DMS 273 (cell line): ENCODE measurements around the gene HDLBP.
A peak's percentile ranks its signal among the peaks of the same experiment; 100 is the strongest.
"Not testable (repeated sequence)": the region's sequence is repeated elsewhere in the genome, so short reads cannot be mapped to it uniquely, and the experiment has no call there.

Experiments used
- DNase-seq: peaks from one replicate; lab custom pipeline; 2025; ENCODE audit not compliant: unreplicated experiment; lab: John Stamatoyannopoulos, UW

The HDLBP gene

DNA sequence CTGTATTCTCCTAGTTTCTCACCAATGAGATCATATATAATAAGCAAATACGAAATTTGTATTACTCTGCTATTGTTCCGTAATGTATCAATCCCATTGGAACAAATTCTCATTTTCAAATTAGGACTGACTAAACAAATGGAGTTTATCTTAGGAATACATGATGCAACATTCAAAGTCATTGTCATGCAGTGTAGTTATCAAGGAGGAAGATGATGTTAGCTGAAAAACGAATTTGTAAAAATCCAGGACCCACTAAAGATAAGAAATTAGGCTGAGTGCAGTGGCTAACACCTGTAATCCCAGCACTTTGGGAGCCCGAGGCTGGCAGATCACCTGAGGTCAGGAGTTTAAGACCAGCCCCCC lies 15.1 kb upstream of the HDLBP start:
- DNase-seq: no peak

- DNase-seq: no peak
Measured at GRCh38 chr2:241329669-241330615, 14.5 kb upstream of the HDLBP start.

GRCh38 chr2:241325257-241325656 lies 9.8 kb upstream of the HDLBP start:
- no peak for DNase-seq

- DNase-seq: no peak
Measured at GRCh38 chr2:241324775-241325174, 9.3 kb upstream of the HDLBP start.

DNA sequence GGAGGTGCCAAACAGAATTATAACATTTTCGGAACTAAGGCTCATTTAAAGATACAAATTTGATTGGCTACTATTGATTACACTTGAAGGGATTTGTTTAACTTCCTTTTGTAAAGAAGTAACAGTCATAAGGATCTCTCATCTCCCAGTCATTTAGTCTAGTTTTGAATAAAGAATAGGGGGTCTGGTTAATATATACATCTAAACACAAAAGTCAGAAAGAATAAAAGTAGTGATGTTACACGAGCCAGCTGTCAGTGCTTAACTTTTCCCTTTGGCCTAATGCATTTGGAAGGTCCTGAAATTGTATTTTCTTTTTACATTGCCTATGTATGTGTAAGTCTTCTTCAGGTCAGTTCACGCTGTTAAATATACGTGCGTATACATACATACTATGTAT lies 8.3 kb upstream of the HDLBP start:
- no peak for DNase-seq

DNA sequence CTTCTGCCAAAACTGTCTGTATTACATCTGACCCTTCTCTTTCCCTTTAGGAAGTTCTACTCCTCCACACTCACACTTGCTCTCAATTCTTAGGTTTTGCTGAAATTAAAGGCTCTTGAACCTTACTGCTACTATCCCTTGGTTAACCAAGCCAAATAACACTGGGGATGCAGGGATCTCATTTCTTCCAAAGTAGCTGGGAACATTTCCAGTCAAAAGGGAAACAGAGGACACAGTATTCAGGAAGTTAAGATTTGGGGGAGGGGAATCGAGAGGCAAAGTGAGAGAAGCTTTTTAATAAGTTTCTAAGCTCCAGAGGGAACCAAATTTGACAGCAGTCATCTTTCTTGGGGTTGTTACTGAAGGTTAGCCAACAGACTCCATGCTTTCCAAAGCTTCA lies 6.4 kb upstream of the HDLBP start:
- DNase-seq: no peak

DNA sequence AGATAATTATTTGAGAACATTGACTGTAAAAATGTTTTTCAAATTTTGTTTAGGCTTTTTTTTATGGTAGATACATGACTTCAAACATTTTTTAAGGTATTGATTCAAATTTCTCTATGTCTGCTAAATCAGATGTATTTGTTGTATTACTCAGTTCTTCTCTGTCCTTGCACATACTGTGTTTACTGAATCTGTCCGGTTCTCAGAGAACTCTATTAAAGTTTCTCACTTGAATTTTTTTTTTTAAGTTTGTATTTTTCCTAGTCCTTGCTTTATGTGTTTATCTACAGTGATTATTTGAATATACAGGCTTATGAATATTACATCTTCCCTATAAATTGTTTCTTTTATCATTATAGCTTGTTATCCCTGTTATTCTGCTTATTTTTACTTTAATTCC lies 5.6 kb upstream of the HDLBP start:
- DNase-seq: no peak

DNA sequence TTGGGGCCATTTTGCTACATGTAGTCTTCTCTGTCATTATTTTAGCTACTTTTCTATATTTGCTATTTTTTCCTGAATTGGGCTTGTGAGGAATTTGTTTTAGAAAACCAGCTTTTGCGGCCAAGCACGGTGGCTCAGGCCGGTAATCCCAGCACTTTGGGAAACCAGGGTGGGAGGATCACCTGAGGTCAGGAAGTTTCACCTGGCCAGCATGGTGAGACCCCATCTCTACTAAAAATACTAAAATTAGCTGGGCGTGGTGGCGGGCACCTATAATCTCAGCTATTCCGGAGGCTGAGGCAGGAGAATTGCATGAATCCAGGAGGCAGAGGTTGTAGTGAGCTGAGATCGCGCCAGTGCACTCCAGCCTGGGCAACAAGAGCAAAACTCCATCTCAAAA lies 4.9 kb upstream of the HDLBP start:
- no peak for DNase-seq

- DNase-seq: not testable (repeated sequence)
Measured at GRCh38 chr2:241318830-241319229, 3.4 kb upstream of the HDLBP start.

- no peak for DNase-seq
Measured at GRCh38 chr2:241317391-241317790, 1.9 kb upstream of the HDLBP start.

DNA sequence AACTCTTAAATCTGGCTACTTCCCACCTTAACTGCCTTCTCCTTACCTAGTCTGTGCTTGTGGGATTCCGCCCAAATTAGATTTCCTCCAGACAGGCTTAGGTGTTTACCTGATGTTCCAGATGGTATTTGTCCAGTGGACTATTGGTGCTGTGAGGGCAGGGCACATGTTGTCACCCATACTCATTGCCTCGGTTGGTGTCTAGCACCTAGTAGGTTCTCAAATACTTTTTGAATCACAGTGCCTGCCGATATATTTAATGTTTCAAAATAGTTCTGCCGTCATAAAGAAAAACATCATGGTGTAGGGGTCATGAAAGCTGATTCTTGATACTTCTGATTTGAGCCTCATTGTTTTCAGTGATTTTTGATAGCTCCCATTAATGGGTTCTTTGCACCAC lies 1.4 kb upstream of the HDLBP start:
- DNase-seq: no peak

- DNase-seq: peak; percentile 77
Measured at GRCh38 chr2:241315879-241316631, 583 bp upstream of the HDLBP start, which contains the start of gene SEPTIN2. SEPTIN2 (plus strand) TSS chr2:241315925; CDS start chr2:241324233, 8,308 bp downstream.

- DNase-seq: peak; percentile 89
Measured at GRCh38 chr2:241314226-241315092, 1.0 kb downstream of the HDLBP start.

DNA sequence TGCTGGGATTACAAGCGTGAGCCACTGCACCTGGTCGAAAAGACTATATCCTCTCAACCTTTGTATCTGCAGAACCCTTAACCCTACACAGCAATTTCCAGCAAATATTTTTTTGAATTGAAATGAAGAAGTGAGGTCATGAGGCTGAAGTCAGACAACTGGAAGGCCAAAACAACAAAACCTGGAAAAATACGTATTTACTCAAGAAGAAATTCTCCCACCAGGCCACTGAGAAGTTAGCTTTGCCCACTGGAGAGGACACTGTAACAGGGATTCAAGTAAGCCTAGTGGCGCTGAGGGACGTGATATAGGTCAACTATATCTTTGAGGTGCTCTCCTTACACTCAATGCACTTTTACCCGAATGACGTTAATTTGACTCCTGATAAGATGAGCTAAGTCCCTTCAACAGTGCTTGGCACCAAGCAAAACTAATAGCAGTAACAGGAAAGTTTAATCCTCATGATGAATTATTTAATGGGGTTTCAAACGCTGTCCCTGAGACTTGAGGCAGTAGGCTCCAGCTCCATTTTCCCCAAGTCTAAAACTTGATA lies 1.9 kb downstream of the HDLBP start:
- DNase-seq: no peak

GRCh38 chr2:241312082-241312481 lies 3.4 kb downstream of the HDLBP start:
- DNase-seq: no peak

- no peak for DNase-seq
Measured at GRCh38 chr2:241310917-241311566, 4.4 kb downstream of the HDLBP start.

DNA sequence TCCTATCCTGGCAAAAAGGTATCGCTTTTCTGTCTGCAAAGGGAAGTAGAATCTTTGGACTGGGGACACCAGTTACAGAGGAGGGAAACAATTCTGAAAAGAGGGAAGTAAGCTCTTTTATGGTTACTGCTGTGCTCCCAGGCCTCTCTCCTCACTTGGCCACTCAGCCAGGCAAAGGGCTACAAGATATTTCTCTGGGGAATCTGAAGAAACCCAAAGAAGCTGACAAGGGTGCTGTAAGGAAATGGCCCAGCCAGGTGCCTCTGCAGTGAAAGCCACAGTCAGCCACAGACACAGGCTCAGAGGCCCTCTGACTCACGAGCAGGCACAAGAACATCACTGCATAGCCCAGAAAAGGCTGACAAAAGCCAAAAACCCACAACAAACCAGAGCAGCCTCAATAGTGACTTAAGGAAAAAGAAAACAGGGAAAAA lies 5.8 kb downstream of the HDLBP start:
- no peak for DNase-seq

GRCh38 chr2:241308832-241309500 lies 6.5 kb downstream of the HDLBP start:
- no peak for DNase-seq

- DNase-seq: no peak
Measured at GRCh38 chr2:241308267-241308666, 7.2 kb downstream of the HDLBP start.

DNA sequence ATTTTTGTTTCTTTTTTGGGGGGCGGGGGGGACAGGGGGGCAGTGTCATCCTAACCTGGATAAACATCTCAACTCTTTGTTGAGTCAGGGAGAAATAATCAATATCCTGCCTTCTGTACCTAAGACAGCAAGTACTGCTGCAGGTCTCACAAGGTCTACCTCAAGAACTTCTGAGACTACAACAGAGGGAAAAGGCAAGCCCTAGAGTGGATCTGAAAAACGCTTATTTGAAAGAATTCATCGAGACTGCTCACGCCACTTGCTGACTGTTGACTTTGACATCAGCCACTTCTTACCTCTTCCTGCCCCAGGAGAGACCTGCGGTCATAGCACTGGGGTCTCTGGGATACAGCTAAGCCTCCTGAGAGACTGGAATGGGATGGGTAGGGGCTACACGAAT lies 8.4 kb downstream of the HDLBP start:
- DNase-seq: no peak
